Upper lobe of left lung (tissue), 6 donors: ENCODE results near the gene TUBB2A. TPM values are rescaled to one million over a fixed set of nuclear protein-coding genes. Genes with fewer than 3 reads are reported as not detected.
"Not testable (repeated sequence)": the region's sequence is repeated elsewhere in the genome, so short reads cannot be mapped to it uniquely, and the experiment has no call there.

Source experiments
- ATAC-seq, 2 donors: fragments of 200-7000 bp; cut with Tn5 transposase; one replicate each; pipeline ENCODE4 v1.9.1; 2022; ENCODE audit warnings: mild to moderate bottlenecking in 2 of 2, moderate library complexity in 2 of 2; ENCODE audit not compliant: low FRiP score in 2 of 2
- DNase-seq, 2 donors: peaks; one replicate each; pipeline ENCODE4 v3.0.0-alpha.2; 2019 to 2020
- H3K27ac ChIP-seq, 4 donors: fragments of 200-600 bp; sonication (generic); one replicate each; pipeline ENCODE4 v1.5.1; 2016 to 2019
- H3K27me3 ChIP-seq, 4 donors: fragments of 200-600 bp; sonication (generic); one replicate each; pipeline ENCODE4 v1.5.1; 2017 to 2019
- H3K36me3 ChIP-seq, 4 donors: fragments of 200-600 bp; sonication (generic); one replicate each; pipeline ENCODE4 v1.5.1; 2016 to 2019
- H3K4me1 ChIP-seq, 4 donors: fragments of 200-600 bp; sonication (generic); one replicate each; pipeline ENCODE4 v1.5.1; 2018 to 2019
- H3K4me3 ChIP-seq, 4 donors: fragments of 200-600 bp; sonication (generic); one replicate each; pipeline ENCODE4 v1.5.1; 2017 to 2019; ENCODE audit warnings: mild to moderate bottlenecking in 2 of 4, moderate library complexity in 1 of 4
- H3K9me3 ChIP-seq, 4 donors: fragments of 200-600 bp; sonication (generic); one replicate each; pipeline ENCODE4 v1.5.1; 2018 to 2019
- CTCF ChIP-seq, 6 experiments: fragments of 450-650 bp in 4 of 6; fragments of 200-600 bp in 2 of 6; sonication (generic) in 2 of 6; IDR thresholded peaks; one replicate each; pipeline ENCODE4 v1.5.1; 2016 to 2019; ENCODE audit warnings: antibody characterized with exemption in 6 of 6
- EP300 ChIP-seq, 4 donors: sonication (generic); formaldehyde crosslinking; IDR thresholded peaks; one replicate each; pipeline ENCODE4 v1.5.1; 2017; ENCODE audit warnings: antibody characterized with exemption in 4 of 4, control low read depth in 2 of 4
- POLR2A ChIP-seq, 4 donors: fragments of 450-650 bp; IDR thresholded peaks; one replicate each; pipeline ENCODE4 v1.5.1; 2016 to 2017; ENCODE audit warnings: antibody characterized with exemption in 4 of 4, mild to moderate bottlenecking in 2 of 4
- POLR2AphosphoS5 ChIP-seq, 2 donors: sonication (generic); formaldehyde crosslinking; IDR thresholded peaks; one replicate each; pipeline ENCODE4 v1.5.1; 2017; ENCODE audit warnings: antibody characterized with exemption in 2 of 2
- WGBS, 2 donors: methylation state at CpG; one replicate each; pipeline ENCODE4 v1.1.5; 2017 to 2018; 5-methylcytosine and 5-hydroxymethylcytosine counted together
- total RNA-seq, 6 donors: library from RNA; depleted of rRNA in 4 of 6; stranded (reverse); fragments of >200 nt in 4 of 6; gene quantifications; one replicate each; pipeline versions ENCODE4 v1.1.0 to v1.2.1, GENCODE V29; 2016 to 2021
- donor health status: DM: no; HTN: no; CAD: no; lungs with moderate emphysema.
- donor health status: DM: no; HTN: yes; CAD: no; lungs with severe emphysema.

Gene TUBB2A
- total RNA-seq, 6 donors from 2014 or later, result 6.3 to 29.5 (median 15.1) TPM

GRCh38 chr6:3175715-3176402 is 18.5 kb upstream of the TUBB2A start:
- no peak for DNase-seq

GRCh38 chr6:3173636-3174089 is 16.3 kb upstream of the TUBB2A start:
- not testable (repeated sequence) for H3K36me3 ChIP-seq, H3K9me3 ChIP-seq, H3K4me3 ChIP-seq, H3K4me1 ChIP-seq, H3K27me3 ChIP-seq, ATAC-seq, DNase-seq, H3K27ac ChIP-seq
- 94 to 96% methylated on average over 11 of the region's 11 CpGs for WGBS, 2 donors

More at GRCh38 chr6:3175715-3176402, 18.5 kb upstream of the TUBB2A start:
- no peaks in the 10 kb centered on the region for H3K36me3 ChIP-seq
- no peaks in the 10 kb centered on the region for H3K9me3 ChIP-seq
- no peaks in the 10 kb centered on the region for H3K27me3 ChIP-seq
- H3K4me1 ChIP-seq, result no peaks in the 10 kb centered on the region
- 62 to 63% methylated on average over 10 to 11 of the region's 11 CpGs for WGBS, 2 donors
- TF ChIP-seq POLR2A (IDR thresholded peaks at IDR 0.05) (no peak), POLR2AphosphoS5 (IDR thresholded peaks at IDR 0.05) (no peak)
- H3K4me3 ChIP-seq, result no peak overlapping the region
- no peak overlapping the region for H3K27ac ChIP-seq
- peak; percentile 9 to 44 for ATAC-seq

GRCh38 chr6:3172789-3173188 is 15.4 kb upstream of the TUBB2A start:
- ATAC-seq, H3K36me3 ChIP-seq, DNase-seq, H3K27ac ChIP-seq, H3K9me3 ChIP-seq, H3K4me3 ChIP-seq, H3K4me1 ChIP-seq, H3K27me3 ChIP-seq: not testable (repeated sequence)
- WGBS, 2 donors, result 89 to 94% methylated on average over 4 of the region's 4 CpGs

GRCh38 chr6:3171313-3172175 is 14.2 kb upstream of the TUBB2A start:
- not testable (repeated sequence) for DNase-seq, H3K4me3 ChIP-seq, H3K36me3 ChIP-seq, H3K27ac ChIP-seq, H3K27me3 ChIP-seq, H3K9me3 ChIP-seq, H3K4me1 ChIP-seq, ATAC-seq
- 86 to 91% methylated on average over 15 to 17 of the region's 17 CpGs for WGBS, 2 donors

- not testable (repeated sequence) for H3K4me1 ChIP-seq, H3K27me3 ChIP-seq, H3K9me3 ChIP-seq, H3K27ac ChIP-seq, H3K4me3 ChIP-seq, H3K36me3 ChIP-seq, ATAC-seq
- DNase-seq, result peak in 1 of 2 donors; percentile 66
- WGBS, 2 donors, result 92 to 94% methylated on average over 11 to 24 of the region's 24 CpGs
Measured at GRCh38 chr6:3170676-3171075, 13.3 kb upstream of the TUBB2A start.

- DNase-seq, H3K4me3 ChIP-seq, H3K36me3 ChIP-seq, H3K27me3 ChIP-seq, H3K9me3 ChIP-seq, H3K27ac ChIP-seq, H3K4me1 ChIP-seq, ATAC-seq: not testable (repeated sequence)
- 91 to 93% methylated on average over 8 to 10 of the region's 10 CpGs for WGBS, 2 donors
Measured at GRCh38 chr6:3168046-3168445, 10.7 kb upstream of the TUBB2A start.

- H3K4me1 ChIP-seq, result peaks cover 5 to 11% (median 6%) of the 10 kb centered on the region in 4 donors
- not testable (repeated sequence) for H3K27ac ChIP-seq, H3K9me3 ChIP-seq, H3K4me3 ChIP-seq, H3K36me3 ChIP-seq, ATAC-seq, H3K27me3 ChIP-seq, DNase-seq
- WGBS, 2 donors, result 93 to 96% methylated on average over 10 of the region's 10 CpGs
Measured at GRCh38 chr6:3166535-3167225, 9.3 kb upstream of the TUBB2A start.

GRCh38 chr6:3165631-3166534 is 8.5 kb upstream of the TUBB2A start:
- Histone ChIP-seq H3K36me3 (no peaks in the 10 kb centered on the region), H3K4me3 (no peak overlapping the region), H3K4me1 (peaks cover 5 to 11% (median 6%) of the 10 kb centered on the region in 4 donors), H3K27ac (no peak overlapping the region), H3K27me3 (no peaks in the 10 kb centered on the region), H3K9me3 (no peaks in the 10 kb centered on the region)
- TF ChIP-seq CTCF (IDR thresholded peaks at IDR 0.05) (no peak), POLR2A (IDR thresholded peaks at IDR 0.05) (no peak), EP300 (IDR thresholded peaks at IDR 0.05) (no peak), POLR2AphosphoS5 (IDR thresholded peaks at IDR 0.05) (no peak)
- DNase-seq, result no peak
- WGBS, 2 donors, result 59 to 72% methylated on average over 7 of the region's 7 CpGs
- no peak for ATAC-seq
